ENCODE measurements around the gene OR51V1.

Gene OR51V1

GRCh38 chr11:5229796-5230195 lies 29.3 kb upstream of the OR51V1 start:
- TF ChIP-seq, protein P1, sequence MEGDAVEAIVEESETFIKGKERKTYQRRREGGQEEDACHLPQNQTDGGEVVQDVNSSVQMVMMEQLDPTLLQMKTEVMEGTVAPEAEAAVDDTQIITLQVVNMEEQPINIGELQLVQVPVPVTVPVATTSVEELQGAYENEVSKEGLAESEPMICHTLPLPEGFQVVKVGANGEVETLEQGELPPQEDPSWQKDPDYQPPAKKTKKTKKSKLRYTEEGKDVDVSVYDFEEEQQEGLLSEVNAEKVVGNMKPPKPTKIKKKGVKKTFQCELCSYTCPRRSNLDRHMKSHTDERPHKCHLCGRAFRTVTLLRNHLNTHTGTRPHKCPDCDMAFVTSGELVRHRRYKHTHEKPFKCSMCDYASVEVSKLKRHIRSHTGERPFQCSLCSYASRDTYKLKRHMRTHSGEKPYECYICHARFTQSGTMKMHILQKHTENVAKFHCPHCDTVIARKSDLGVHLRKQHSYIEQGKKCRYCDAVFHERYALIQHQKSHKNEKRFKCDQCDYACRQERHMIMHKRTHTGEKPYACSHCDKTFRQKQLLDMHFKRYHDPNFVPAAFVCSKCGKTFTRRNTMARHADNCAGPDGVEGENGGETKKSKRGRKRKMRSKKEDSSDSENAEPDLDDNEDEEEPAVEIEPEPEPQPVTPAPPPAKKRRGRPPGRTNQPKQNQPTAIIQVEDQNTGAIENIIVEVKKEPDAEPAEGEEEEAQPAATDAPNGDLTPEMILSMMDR (conservative IDR thresholded peaks at IDR 0.05): no peak
- no peak for TF ChIP-seq ZFX (IDR thresholded peaks at IDR 0.05)
- H3K27ac ChIP-seq: no peak overlapping the region

DNA sequence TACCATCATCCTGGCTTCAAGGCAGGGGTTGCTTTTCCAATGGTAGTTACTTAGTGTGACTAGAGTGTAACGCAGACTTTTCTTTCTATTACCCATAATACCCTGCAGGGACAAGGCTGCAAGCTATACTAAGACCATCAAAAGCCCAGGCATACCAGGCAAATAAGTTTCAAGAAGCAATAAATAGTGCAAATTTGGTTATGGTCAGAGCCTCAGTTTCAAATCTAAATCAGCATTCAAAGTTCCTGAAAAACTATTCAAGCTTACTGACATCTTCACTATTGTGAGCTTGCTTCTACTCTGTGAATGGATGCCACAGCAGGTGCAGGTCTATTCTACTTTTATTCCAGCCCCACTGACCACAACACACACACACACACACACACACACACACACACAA lies 28.9 kb upstream of the OR51V1 start:
- H3K27ac ChIP-seq: no peak overlapping the region
- no peak for TF ChIP-seq ZFX (IDR thresholded peaks at IDR 0.05)

DNA sequence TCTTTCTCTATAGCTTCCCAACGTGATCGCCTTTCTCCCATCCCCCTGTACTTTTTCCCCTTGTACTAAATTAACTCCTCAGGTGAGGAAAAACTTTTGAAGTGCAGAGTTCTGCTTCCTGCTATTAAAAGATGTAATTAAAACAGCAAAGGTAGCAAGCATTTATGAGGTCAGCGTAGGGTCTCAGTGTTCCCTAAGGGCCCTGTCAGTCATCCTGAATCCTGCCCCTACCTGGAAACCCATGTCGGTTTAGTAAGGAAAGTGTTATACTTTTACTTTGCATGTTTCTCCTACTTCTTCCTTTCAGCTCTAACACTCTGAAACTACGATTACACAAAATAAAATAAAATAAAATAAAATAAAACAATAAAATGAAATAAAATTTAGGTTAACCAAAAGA lies 27.6 kb upstream of the OR51V1 start:
- no peak overlapping the region for H3K27ac ChIP-seq
- no peak for TF ChIP-seq ZFX (IDR thresholded peaks at IDR 0.05)
- TF ChIP-seq, protein P1 (conservative IDR thresholded peaks at IDR 0.05): no peak

DNA sequence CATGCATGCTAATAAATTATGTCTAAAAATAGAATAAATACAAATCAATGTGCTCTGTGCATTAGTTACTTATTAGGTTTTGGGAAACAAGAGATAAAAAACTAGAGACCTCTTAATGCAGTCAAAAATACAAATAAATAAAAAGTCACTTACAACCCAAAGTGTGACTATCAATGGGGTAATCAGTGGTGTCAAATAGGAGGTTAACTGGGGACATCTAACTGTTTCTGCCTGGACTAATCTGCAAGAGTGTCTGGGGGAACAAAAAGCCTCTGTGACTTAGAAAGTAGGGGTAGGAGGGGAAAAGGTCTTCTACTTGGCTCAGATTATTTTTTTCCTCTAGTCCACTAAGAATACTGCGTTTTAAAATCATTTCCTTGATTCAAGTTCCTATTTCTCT lies 27.2 kb upstream of the OR51V1 start:
- TF ChIP-seq, protein P1 (conservative IDR thresholded peaks at IDR 0.05): no peak
- TF ChIP-seq ZFX (IDR thresholded peaks at IDR 0.05): no peak
- no peak overlapping the region for H3K27ac ChIP-seq

- H3K27ac ChIP-seq: no peak within 1 kb of the TSS
- TF ChIP-seq, protein P1 (conservative IDR thresholded peaks at IDR 0.05): no peak
- TF ChIP-seq ZFX (IDR thresholded peaks at IDR 0.05): no peak
Measured at GRCh38 chr11:5226732-5227310, 26.3 kb upstream of the OR51V1 start, which contains the start of gene HBB. Gene HBB, minus strand, starts transcription at chr11:5227071. Its CDS starts 50 bp downstream, at chr11:5227021.

GRCh38 chr11:5225480-5225871 lies 25.0 kb upstream of the OR51V1 start:
- TF ChIP-seq, protein P1 (conservative IDR thresholded peaks at IDR 0.05): no peak
- no peak for TF ChIP-seq ZFX (IDR thresholded peaks at IDR 0.05)
- no peak overlapping the region for H3K27ac ChIP-seq

- no peak for TF ChIP-seq ZFX (IDR thresholded peaks at IDR 0.05)
- TF ChIP-seq, protein P1 (conservative IDR thresholded peaks at IDR 0.05): no peak
- no peak overlapping the region for H3K27ac ChIP-seq
Measured at GRCh38 chr11:5224538-5225479, 24.3 kb upstream of the OR51V1 start.
